NCI-H2196 treated with DMSO at 0.1 percent for 48 hours (cell line): ENCODE measurements around the gene SLAMF1.

ENCODE experiments used
- DNase-seq: peaks from one replicate; lab custom pipeline; 2025; ENCODE audit not compliant: unreplicated experiment; lab: John Stamatoyannopoulos, UW

The SLAMF1 gene

DNA sequence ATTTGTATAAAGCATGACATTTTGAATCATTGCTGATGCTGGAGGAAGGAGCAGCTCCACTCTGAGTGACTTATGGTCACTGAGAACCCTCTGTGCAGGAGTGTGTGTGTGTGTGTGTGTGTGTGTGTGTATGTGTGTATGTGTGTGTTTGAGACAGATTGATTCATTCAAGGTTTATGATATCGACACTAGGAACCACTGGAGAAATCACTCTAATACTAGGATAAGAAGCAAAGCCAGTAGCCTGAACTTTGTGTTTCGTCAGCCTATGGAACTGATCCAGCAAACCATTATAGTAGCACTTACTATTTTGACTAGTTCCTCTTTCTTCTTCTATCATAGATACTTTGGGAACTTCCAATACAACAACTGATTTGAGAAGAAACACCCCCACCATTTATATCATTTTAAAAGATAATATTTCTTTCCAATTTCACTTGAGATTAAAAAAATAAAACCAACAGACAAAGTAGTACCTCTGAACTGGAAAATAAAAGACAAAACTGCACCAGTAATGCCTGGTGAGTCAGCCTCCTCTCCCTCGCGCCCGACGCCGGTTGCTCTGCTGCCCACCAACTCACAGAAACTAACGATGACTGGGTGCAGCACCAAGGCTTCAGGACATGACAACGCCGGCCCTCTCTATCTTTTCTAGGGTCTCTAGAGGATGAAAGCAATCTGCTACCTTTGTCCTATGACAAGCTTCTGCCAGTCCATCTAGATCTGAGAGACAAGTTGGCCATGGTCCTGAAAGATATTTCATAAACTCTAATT, 20.9 kb downstream of the SLAMF1 start:
- DNase-seq = no peak

DNA sequence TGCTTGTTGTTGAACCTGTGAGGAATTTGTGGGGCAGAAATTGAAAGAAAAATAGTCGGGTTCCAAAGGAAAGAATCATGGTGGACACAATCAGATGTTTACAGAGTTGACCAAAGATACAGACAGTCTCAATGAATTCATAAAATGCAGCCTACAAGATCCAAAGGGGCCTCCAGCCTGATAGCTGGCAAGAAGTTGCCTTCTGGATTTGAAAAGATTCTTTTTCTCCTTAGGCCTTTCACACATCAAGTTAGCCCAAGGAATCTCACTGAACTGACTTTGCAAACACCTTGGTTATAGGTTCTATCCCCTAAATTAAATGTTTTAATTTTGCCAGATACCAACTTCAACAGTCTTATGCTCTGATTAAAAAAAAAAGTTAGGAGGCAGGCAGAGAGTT, 21.5 kb downstream of the SLAMF1 start:
- DNase-seq = no peak

DNA sequence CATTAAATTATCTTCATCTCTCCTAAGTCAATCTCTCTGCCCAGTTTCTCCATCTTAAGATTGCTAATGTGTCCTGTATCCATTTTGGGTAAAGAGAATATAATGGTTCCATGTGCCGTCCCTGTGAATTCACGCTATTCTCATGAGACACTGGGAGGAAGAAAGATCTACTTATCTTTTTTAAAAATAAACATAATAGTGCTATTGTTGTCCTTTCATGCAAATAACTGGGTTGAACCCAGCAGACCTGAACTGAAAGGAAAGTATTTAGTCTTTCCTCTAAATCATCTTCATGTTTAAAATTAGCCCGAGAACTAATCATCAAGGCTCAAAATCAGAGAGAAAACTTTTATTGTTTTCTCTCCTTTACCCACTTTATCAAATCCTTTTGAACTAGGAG, 22.4 kb downstream of the SLAMF1 start:
- no peak for DNase-seq

- no peak for DNase-seq
These were observed 23.0 kb downstream of the SLAMF1 start for GRCh38 chr1:160623862-160624261.

GRCh38 chr1:160623227-160623633, 23.6 kb downstream of the SLAMF1 start:
- no peak for DNase-seq

DNA sequence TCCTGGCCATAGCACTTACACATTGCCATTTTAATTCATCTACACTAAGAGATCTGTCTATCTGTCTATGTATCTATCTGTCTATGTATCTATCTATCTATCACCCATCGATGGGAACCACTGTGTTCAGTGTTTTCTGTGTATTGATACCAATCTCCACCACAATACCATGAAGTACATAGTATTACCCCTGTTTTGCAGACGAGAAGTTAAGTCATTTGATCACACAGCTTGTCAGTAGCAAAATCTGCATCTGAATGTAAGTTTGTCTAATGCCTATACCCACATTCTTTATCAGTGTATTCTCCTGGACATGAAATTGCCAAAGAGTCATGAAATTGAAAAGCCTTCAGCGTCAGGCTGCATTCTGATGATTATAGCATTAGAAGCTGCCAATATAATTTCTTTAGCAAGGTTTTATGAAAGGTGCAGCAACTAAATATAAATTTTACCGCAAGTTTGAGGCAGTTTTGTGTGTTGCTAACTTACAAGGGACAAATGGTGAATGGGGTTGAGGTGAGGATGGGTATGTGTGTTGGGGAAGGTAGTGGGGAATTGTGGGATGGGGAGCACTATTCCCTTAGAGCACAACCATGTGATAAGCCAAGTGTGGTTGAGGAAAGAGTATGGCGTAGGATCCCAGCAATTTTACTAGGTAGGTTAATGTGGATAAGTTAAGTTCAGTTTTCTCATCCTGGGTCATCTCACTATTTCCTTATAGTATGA, 24.2 kb downstream of the SLAMF1 start:
- no peak for DNase-seq

GRCh38 chr1:160621633-160622413, 25.0 kb downstream of the SLAMF1 start:
- DNase-seq = no peak

GRCh38 chr1:160620942-160621632, 25.8 kb downstream of the SLAMF1 start:
- DNase-seq = no peak

DNA sequence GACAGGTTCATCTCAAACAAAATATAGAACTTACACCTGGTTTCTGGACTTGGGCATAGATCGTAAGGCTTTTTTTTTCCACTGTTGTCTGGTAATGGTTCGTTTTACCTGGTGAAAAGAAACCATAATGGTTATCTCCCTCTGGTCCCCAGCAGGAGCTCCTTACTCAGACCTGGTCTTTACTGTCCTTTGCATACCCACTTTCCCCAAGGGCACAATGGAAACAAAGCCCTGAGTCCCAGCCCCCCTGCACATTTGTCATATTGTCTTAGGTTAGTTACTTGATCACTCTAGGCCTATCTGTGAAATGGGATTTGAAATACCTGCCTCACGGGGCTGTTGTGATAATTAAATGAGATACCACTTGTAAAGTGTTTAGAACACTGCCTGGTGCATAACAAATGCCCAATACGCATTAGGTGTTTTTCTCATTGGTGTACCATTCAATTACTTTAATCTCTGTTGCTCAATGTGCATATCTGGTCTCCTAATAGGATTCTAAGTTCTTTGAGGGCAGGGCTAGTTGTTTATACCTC, 27.0 kb downstream of the SLAMF1 start:
- DNase-seq = no peak

DNA sequence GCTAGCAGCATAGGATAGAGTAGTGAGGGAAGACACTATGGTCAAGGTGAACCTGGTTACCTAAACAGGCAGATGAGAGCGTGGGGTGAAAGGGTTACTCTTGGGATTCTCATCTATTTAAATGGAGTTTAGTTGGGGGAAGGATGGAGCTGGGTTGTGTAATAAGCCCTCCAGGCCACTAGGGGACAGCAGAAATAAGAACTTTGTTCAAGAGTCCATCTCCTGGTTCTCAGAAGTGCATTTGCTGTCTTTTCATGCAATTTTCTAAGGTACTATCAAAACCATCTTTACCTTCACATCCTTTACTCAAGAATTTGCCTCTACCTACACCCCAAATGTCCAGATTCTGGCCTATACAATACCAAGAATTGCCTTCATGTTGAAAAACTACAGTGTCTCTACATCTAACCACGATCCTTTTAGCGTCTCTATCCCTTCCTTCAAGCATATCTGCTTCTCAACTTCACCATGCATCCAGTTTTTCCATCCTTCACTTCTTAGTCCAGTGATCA, 28.0 kb downstream of the SLAMF1 start:
- DNase-seq = no peak

- DNase-seq = no peak
These were observed 28.5 kb downstream of the SLAMF1 start for GRCh38 chr1:160618327-160618726.

GRCh38 chr1:160615660-160616059, 31.2 kb downstream of the SLAMF1 start:
- no peak for DNase-seq

DNA sequence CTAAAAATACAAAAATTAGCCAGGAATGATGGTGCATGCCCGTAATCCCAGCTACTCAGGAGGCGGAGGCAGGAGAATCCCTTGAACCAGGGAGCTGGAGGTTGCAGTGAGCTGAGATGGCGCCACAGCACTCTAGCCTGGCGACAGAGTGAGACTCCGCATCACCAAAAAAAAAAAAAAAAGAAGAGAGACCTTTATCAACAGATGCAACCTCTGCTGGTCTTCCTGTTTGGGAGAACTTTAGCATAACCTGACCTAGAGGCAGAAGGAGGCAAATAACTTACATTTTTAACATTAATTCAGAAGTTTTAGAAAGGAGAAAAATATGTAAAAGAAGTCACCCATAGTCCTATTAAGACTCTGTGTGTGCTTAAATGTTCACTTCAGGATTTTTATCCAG, 32.4 kb downstream of the SLAMF1 start:
- DNase-seq = no peak

DNA sequence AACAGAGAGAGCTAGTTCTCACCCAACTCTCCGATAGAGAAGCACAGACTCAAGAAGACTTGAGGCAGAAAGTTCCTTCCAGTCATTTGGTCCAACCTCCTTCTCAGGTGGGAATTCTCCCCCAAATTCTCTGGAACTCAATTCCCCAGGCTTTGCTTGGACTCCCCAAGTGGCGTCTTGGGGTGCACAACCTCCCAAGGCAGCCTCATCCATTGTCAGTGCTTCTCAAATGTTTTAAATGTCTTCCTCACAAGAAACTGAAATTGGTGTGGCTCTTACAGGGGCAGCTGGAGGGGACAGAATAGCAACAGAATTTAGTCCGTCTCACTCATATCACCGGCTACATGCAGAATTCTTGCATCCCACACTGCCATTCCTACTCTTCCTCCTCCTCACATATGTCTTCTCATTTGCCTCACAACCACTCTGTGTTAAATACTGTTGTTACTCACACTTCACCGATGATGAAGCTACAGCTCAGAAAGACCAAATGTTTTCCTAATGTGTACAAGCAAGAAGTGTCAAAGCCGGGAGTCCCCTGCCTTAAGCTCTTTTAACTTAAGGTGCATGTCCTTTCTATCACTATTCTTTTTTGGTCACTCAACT, 34.1 kb downstream of the SLAMF1 start:
- DNase-seq = no peak

DNA sequence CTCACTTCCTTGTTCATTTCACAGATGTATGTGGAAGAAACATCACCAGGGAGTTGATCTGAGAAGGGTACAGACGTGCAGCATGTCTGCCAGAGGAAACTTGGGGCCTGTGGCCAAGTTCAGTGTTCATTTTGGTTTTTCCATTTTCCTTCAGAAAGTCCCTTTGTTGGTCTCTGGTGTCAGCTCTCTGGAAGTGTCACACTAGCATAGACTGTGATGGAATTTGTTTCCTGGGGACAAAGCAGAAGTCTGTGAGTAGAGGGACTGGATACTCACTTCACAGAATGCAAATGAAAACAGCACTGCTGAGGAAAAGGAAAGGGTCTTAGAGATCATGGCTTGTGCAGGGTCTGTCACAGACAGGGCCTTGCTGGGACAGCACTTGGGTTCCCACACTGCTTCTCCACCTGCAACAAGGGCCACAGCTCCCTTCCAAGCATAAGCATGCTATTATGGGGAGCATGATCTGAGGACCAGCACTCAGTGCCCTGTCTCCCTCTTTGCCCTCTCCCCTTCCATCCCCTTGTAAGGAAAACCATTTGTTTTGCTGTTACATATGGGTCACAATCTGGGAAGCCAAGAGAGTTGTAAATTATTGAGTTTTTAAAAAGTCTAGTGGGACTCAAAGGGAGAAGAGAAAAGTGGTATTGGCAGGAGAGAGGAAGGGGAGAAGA, 36.1 kb downstream of the SLAMF1 start:
- no peak for DNase-seq

DNA sequence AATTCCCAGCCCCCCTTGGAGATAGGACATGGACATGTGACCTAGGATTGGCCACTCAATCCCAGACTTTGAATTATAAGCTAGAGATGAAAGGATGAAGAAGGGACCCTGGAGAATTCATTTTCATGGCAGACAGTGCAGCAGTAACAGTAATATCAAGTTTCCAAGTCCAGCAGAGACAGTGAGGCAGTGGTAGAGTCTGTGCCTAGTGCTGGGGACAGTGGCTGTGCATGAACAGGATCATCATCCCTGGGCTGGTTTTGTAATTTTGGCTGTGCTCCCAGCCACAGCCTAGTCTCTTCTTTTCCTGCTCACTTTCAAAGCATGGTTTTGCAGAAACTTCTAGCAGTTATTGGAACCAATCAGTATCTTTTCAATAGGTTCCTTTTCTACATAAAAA, 37.9 kb downstream of the SLAMF1 start:
- DNase-seq = no peak

GRCh38 chr1:160608514-160608913, 38.3 kb downstream of the SLAMF1 start:
- DNase-seq = no peak

DNA sequence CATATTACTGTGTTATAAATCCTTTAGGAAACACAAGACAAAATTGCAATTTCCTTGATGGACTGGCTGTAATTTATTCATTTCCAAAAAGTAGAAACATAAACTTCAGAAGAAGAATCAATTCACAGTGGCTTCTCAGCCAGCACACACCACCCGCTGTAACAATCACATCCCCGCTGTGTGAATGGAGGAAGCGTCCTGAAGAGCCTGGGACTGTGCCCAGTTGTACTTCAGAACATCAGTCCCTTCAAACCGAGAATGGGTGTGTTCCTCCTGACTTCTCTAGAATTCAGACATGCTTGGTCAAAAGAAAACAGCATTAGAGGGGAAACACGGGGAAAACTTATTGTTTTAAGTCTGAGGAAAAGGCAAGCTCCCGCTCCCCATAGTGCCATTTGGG, 38.8 kb downstream of the SLAMF1 start:
- DNase-seq = no peak

GRCh38 chr1:160607672-160608032, 39.2 kb downstream of the SLAMF1 start:
- DNase-seq = no peak
